Measurements from ENCODE around the gene APBB2. TPM values are rescaled to one million over a fixed set of nuclear protein-coding genes. Genes with fewer than 3 reads are reported as not detected.
A peak's percentile ranks its signal among the peaks of the same experiment; 100 is the strongest.

Gene APBB2
- total and polyA plus RNA-seq, 2 donors (not counting 1 experiment from before 2014, with no cell fraction given): 4.4 to 15.8 TPM

DNA sequence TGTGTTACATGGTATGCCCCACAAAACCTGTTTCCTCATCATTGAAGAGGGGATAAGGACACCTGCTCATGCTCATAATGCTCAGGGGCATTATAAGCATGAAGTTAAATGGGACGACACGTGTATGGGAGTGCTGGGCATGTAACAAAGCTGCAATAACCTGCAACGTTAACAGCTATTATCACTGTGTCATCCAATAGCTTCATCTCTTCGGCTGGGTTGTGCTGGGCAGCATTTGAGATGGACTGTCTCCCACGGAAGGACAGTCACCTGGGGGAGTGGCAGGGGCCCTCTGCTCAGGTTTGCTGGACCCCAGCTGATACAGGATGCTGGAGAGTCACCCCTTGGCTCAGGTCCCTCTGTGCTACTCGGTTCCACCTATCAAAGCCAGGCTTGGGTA, 370.1 kb downstream of the APBB2 start:
- intact Hi-C loops (cut with micrococcal nuclease): loop anchor here (5.0 to 10.0 kb wide), 3 partner anchors 92 to 787 kb away; partner anchors contain the start of gene N4BP2
- no peak overlapping the region for H3K4me3 ChIP-seq (ENCODE audit: control extremely low read depth in 1 of 5, extremely low read depth in 1 of 5, insufficient read depth in 1 of 5, low read depth in 2 of 5, low read length in 4 of 5)
- no peaks in the 10 kb centered on the region for H3K27me3 ChIP-seq (replicated peaks in 1 of 4; ENCODE audit: control extremely low read depth in 1 of 4, control insufficient read depth in 3 of 4, insufficient read depth in 4 of 4, low read length in 3 of 4)
- peaks cover 52% of the 10 kb centered on the region for H3K4me1 Mint-ChIP-seq
- H3K4me3 Mint-ChIP-seq: no peak overlapping the region
- ChIA-PET CTCF (interaction anchor here (0.6 to 8.2 kb wide), 8 partner anchors 11 to 519 kb away, joined by 3 to 102 read pairs (median 4); no protein-coding TSS in a partner anchor), POLR2A (interaction anchor here (0.5 kb wide), 1 partner anchor 782 kb away, joined by 3 read pairs; no protein-coding TSS in a partner anchor)
- TF ChIP-seq, protein P1, sequence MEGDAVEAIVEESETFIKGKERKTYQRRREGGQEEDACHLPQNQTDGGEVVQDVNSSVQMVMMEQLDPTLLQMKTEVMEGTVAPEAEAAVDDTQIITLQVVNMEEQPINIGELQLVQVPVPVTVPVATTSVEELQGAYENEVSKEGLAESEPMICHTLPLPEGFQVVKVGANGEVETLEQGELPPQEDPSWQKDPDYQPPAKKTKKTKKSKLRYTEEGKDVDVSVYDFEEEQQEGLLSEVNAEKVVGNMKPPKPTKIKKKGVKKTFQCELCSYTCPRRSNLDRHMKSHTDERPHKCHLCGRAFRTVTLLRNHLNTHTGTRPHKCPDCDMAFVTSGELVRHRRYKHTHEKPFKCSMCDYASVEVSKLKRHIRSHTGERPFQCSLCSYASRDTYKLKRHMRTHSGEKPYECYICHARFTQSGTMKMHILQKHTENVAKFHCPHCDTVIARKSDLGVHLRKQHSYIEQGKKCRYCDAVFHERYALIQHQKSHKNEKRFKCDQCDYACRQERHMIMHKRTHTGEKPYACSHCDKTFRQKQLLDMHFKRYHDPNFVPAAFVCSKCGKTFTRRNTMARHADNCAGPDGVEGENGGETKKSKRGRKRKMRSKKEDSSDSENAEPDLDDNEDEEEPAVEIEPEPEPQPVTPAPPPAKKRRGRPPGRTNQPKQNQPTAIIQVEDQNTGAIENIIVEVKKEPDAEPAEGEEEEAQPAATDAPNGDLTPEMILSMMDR (IDR thresholded peaks at IDR 0.05): no peak
- no peak overlapping the region for H3K27ac ChIP-seq (ENCODE audit: low read length in 2 of 2)
- H3K9me3 Mint-ChIP-seq (ENCODE audit: insufficient read depth): no peaks in the 10 kb centered on the region
- peaks cover 2% of the 10 kb centered on the region for H3K79me2 ChIP-seq (ENCODE audit: control insufficient read depth, insufficient read depth, low read length)
- no peak overlapping the region for H2AFZ ChIP-seq (ENCODE audit: insufficient read depth, low read depth, low read length, poor library complexity, severe bottlenecking)
- H3K27me3 Mint-ChIP-seq: peaks cover 7% of the 10 kb centered on the region
- H4K20me1 ChIP-seq (ENCODE audit: control insufficient read depth, insufficient read depth, low read length, poor library complexity, severe bottlenecking): no peaks in the 10 kb centered on the region
- H3K4me1 ChIP-seq (ENCODE audit: control insufficient read depth in 2 of 2, insufficient read depth in 2 of 2, low read length in 2 of 2): peaks cover 37 to 55% of the 10 kb centered on the region in 2 donors
- no peaks in the 10 kb centered on the region for H3K9me3 ChIP-seq (ENCODE audit: control extremely low read depth in 1 of 3, control insufficient read depth in 2 of 3, insufficient read depth in 1 of 3, low read length in 2 of 3)
- H3K36me3 ChIP-seq (replicated peaks in 1 of 2; ENCODE audit: control extremely low read depth in 1 of 2, control insufficient read depth in 1 of 2, extremely low read depth in 1 of 2, insufficient read depth in 2 of 2, low read length in 1 of 2): no peaks in the 10 kb centered on the region
- no peak overlapping the region for H3K4me2 ChIP-seq (replicated peaks; ENCODE audit: low read depth, low read length, poor library complexity, severe bottlenecking)
- DNase-seq (no peak), ATAC-seq (ENCODE audit: low read depth) (no peak)
- H3K27ac Mint-ChIP-seq: no peak overlapping the region
- H3K9ac ChIP-seq (ENCODE audit: low read length): no peak overlapping the region
- WGBS (ENCODE audit: insufficient coverage): 87% methylated on average over 6 of the region's 6 CpGs

DNA sequence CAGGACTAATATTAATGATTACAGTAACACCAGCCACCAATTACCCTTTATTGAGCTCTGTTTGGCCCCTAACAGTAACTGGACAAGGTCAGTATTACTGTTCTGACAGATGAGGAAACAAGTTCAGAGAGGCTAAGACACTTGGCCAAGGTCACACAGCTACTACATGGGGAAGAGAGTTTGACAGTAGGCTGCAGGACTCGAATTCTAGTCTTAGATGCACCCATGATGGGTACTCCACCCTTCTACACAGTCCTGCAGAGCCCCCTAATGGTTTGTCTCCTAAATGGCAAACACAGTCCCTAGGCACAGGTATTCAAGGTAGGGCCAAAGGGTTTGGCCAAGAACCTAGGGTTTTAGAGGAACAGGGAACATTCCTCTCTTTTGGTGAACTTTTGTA, 370.6 kb downstream of the APBB2 start:
- Mint-ChIP-seq H3K4me3 (no peak overlapping the region), H3K27ac (no peak overlapping the region), H3K4me1 (peaks cover 51% of the 10 kb centered on the region), H3K9me3 (ENCODE audit: insufficient read depth) (no peaks in the 10 kb centered on the region), H3K27me3 (peaks cover 4% of the 10 kb centered on the region)
- H3K36me3 ChIP-seq (replicated peaks in 1 of 2; ENCODE audit: control extremely low read depth in 1 of 2, control insufficient read depth in 1 of 2, extremely low read depth in 1 of 2, insufficient read depth in 2 of 2, low read length in 1 of 2): no peaks in the 10 kb centered on the region
- no peak overlapping the region for H3K4me2 ChIP-seq (replicated peaks; ENCODE audit: low read depth, low read length, poor library complexity, severe bottlenecking)
- no peak overlapping the region for H2AFZ ChIP-seq (ENCODE audit: insufficient read depth, low read depth, low read length, poor library complexity, severe bottlenecking)
- no peaks in the 10 kb centered on the region for H3K9me3 ChIP-seq (ENCODE audit: control extremely low read depth in 1 of 3, control insufficient read depth in 2 of 3, insufficient read depth in 1 of 3, low read length in 2 of 3)
- H3K4me1 ChIP-seq (ENCODE audit: control insufficient read depth in 2 of 2, insufficient read depth in 2 of 2, low read length in 2 of 2): peaks cover 39 to 55% of the 10 kb centered on the region in 2 donors
- H3K4me3 ChIP-seq (ENCODE audit: control extremely low read depth in 1 of 5, extremely low read depth in 1 of 5, insufficient read depth in 1 of 5, low read depth in 2 of 5, low read length in 4 of 5): no peak overlapping the region
- no CpG with 5 or more reads among the region's 1 CpG for WGBS (ENCODE audit: insufficient coverage)
- H3K27ac ChIP-seq (ENCODE audit: low read length in 2 of 2): no peak overlapping the region
- H3K79me2 ChIP-seq (ENCODE audit: control insufficient read depth, insufficient read depth, low read length): peaks cover 2% of the 10 kb centered on the region
- CTCF ChIA-PET: interaction anchor here (0.6 to 8.2 kb wide), 11 partner anchors 12 to 531 kb away, joined by 3 to 102 read pairs (median 4); no protein-coding TSS in a partner anchor
- no peak for TF ChIP-seq EZH2 (IDR thresholded peaks at IDR 0.05; ENCODE audit: borderline replicate concordance, insufficient read depth, low read depth, low read length, poor library complexity, severe bottlenecking)
- TF ChIP-seq, protein P1 (IDR thresholded peaks at IDR 0.05): peak; percentile 25
- no peak overlapping the region for H3K9ac ChIP-seq (ENCODE audit: low read length)
- intact Hi-C loops (cut with micrococcal nuclease): loop anchor here (1.0 to 10.0 kb wide), 4 partner anchors 91 to 786 kb away; partner anchors contain the start of gene N4BP2
- H4K20me1 ChIP-seq (ENCODE audit: control insufficient read depth, insufficient read depth, low read length, poor library complexity, severe bottlenecking): no peaks in the 10 kb centered on the region
- ATAC-seq (ENCODE audit: low read depth) (no peak), DNase-seq (peak; percentile 47)
- POLR2A ChIA-PET: interaction anchor here (0.5 to 1.0 kb wide), 3 partner anchors 15 to 782 kb away, joined by 3 read pairs; no protein-coding TSS in a partner anchor
- no peaks in the 10 kb centered on the region for H3K27me3 ChIP-seq (replicated peaks in 1 of 4; ENCODE audit: control extremely low read depth in 1 of 4, control insufficient read depth in 3 of 4, insufficient read depth in 4 of 4, low read length in 3 of 4)
